Measurements from ENCODE around the gene KIAA0232.

GRCh38 chr4:6820695-6821094 is 38.2 kb downstream of the KIAA0232 start:
- TF ChIP-seq, protein P1, sequence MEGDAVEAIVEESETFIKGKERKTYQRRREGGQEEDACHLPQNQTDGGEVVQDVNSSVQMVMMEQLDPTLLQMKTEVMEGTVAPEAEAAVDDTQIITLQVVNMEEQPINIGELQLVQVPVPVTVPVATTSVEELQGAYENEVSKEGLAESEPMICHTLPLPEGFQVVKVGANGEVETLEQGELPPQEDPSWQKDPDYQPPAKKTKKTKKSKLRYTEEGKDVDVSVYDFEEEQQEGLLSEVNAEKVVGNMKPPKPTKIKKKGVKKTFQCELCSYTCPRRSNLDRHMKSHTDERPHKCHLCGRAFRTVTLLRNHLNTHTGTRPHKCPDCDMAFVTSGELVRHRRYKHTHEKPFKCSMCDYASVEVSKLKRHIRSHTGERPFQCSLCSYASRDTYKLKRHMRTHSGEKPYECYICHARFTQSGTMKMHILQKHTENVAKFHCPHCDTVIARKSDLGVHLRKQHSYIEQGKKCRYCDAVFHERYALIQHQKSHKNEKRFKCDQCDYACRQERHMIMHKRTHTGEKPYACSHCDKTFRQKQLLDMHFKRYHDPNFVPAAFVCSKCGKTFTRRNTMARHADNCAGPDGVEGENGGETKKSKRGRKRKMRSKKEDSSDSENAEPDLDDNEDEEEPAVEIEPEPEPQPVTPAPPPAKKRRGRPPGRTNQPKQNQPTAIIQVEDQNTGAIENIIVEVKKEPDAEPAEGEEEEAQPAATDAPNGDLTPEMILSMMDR (IDR thresholded peaks at IDR 0.05) = no peak
- TF ChIP-seq POLR2A (IDR thresholded peaks at IDR 0.05) = no peak
